ENCODE measurements around the gene COL4A1.

Gene COL4A1

GRCh38 chr13:110266431-110266809 is 40.5 kb downstream of the COL4A1 start:
- DNase-seq (ENCODE audit: extremely low spot score), result no peak
- TF ChIP-seq ELF4 (IDR thresholded peaks at IDR 0.05) (no peak), ARNT (IDR thresholded peaks at IDR 0.05) (no peak), BHLHE40 (IDR thresholded peaks at IDR 0.05; ENCODE audit: borderline replicate concordance) (no peak), TARDBP (IDR thresholded peaks at IDR 0.05) (no peak), CTBP1 (IDR thresholded peaks at IDR 0.05; ENCODE audit: borderline replicate concordance) (no peak), FOXK2 (IDR thresholded peaks at IDR 0.05) (no peak)
- CTCF ChIA-PET, result no interaction called here
- POLR2A ChIA-PET, result no interaction called here

- TF ChIP-seq SUZ12 (IDR thresholded peaks at IDR 0.05) (no peak), SP1 (IDR thresholded peaks at IDR 0.05) (no peak), TARDBP (IDR thresholded peaks at IDR 0.05) (no peak), CTBP1 (IDR thresholded peaks at IDR 0.05; ENCODE audit: borderline replicate concordance) (no peak), FOXK2 (IDR thresholded peaks at IDR 0.05) (no peak), ARNT (IDR thresholded peaks at IDR 0.05) (no peak), ELF4 (IDR thresholded peaks at IDR 0.05) (no peak)
- DNase-seq (ENCODE audit: extremely low spot score), result no peak
- CTCF ChIA-PET, result interaction anchor here (0.6 kb wide), 1 partner anchor 18 kb away, joined by 3 read pairs; no protein-coding TSS in a partner anchor
- POLR2A ChIA-PET, result no interaction called here
Measured at GRCh38 chr13:110265682-110266430, 41.1 kb downstream of the COL4A1 start.

DNA sequence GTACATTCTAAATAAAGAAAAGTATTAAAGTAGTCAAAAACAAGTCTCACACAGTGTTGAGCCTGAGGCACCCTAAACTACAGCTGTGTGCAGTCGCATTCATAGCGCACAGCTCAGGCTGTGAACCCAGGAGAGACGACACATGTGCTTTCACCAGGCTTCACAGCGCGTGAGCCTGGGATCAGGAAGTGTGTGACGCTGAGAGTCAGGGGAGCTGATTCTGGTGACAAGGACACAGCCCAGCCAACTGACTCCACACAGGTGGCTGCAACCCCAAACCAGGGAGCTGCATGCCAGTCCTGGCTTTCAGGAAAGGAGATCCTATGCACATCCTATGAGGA is 41.6 kb downstream of the COL4A1 start:
- CTCF ChIA-PET, result interaction anchor here (0.6 kb wide), 1 partner anchor 18 kb away, joined by 3 read pairs; no protein-coding TSS in a partner anchor
- POLR2A ChIA-PET, result no interaction called here
- DNase-seq (ENCODE audit: extremely low spot score), result no peak
- no peak for TF ChIP-seq SUZ12 (IDR thresholded peaks at IDR 0.05)
- TF ChIP-seq SP1 (IDR thresholded peaks at IDR 0.05), result no peak
- TF ChIP-seq ARNT (IDR thresholded peaks at IDR 0.05), result no peak
- TF ChIP-seq NFRKB (IDR thresholded peaks at IDR 0.05), result no peak
- no peak for TF ChIP-seq BHLHE40 (IDR thresholded peaks at IDR 0.05; ENCODE audit: borderline replicate concordance)
- TF ChIP-seq HDGF (IDR thresholded peaks at IDR 0.05; ENCODE audit: borderline replicate concordance), result no peak

DNA sequence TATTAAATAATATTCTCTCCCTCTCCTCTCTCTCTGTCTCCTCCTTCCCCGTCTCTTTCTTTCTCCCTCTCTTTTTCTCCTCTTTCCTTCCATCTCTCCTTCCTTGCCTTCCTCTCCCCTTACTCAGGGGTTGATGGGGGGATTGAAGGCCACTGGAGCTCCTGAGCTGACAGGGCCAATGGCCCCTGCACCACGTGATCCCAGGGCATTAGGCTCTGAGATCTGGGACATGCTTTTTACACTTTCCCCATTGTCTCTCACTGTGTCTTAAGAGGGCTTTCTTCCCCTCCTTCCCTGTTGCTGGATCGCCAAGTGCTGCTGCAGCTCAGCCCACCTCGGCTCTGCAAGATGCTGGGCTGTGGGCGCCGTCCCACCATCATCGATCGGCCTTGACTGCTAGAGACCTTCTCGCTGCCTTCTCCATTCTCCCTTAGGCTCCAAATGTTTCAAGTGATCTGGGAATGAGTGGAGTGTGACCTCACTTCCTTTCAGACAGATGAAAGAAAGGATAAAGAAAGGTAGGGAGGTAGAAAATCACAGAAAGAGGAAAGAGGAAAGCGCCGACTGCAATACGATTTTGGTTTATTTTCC is 42.2 kb downstream of the COL4A1 start:
- TF ChIP-seq ELF4 (IDR thresholded peaks at IDR 0.05), result no peak
- TF ChIP-seq SP1 (IDR thresholded peaks at IDR 0.05), result no peak
- no peak for TF ChIP-seq BHLHE40 (IDR thresholded peaks at IDR 0.05; ENCODE audit: borderline replicate concordance)
- no peak for TF ChIP-seq ARNT (IDR thresholded peaks at IDR 0.05)
- no peak for TF ChIP-seq CTBP1 (IDR thresholded peaks at IDR 0.05; ENCODE audit: borderline replicate concordance)
- no peak for TF ChIP-seq FOXM1 (IDR thresholded peaks at IDR 0.05; ENCODE audit: borderline replicate concordance)
- TF ChIP-seq FOXA1 (IDR thresholded peaks at IDR 0.05), result no peak
- TF ChIP-seq, protein P1, sequence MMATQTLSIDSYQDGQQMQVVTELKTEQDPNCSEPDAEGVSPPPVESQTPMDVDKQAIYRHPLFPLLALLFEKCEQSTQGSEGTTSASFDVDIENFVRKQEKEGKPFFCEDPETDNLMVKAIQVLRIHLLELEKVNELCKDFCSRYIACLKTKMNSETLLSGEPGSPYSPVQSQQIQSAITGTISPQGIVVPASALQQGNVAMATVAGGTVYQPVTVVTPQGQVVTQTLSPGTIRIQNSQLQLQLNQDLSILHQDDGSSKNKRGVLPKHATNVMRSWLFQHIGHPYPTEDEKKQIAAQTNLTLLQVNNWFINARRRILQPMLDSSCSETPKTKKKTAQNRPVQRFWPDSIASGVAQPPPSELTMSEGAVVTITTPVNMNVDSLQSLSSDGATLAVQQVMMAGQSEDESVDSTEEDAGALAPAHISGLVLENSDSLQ (IDR thresholded peaks at IDR 0.05), result no peak
- TF ChIP-seq SUZ12 (IDR thresholded peaks at IDR 0.05), result no peak
- TF ChIP-seq TARDBP (IDR thresholded peaks at IDR 0.05), result no peak
- no peak for TF ChIP-seq LEF1 (IDR thresholded peaks at IDR 0.05; ENCODE audit: borderline replicate concordance)
- no peak for TF ChIP-seq HDGF (IDR thresholded peaks at IDR 0.05; ENCODE audit: borderline replicate concordance)
- no peak for TF ChIP-seq ZNF384 (IDR thresholded peaks at IDR 0.05)
- ChIA-PET CTCF (no interaction called here), POLR2A (no interaction called here)
- DNase-seq (ENCODE audit: extremely low spot score), result no peak

DNA sequence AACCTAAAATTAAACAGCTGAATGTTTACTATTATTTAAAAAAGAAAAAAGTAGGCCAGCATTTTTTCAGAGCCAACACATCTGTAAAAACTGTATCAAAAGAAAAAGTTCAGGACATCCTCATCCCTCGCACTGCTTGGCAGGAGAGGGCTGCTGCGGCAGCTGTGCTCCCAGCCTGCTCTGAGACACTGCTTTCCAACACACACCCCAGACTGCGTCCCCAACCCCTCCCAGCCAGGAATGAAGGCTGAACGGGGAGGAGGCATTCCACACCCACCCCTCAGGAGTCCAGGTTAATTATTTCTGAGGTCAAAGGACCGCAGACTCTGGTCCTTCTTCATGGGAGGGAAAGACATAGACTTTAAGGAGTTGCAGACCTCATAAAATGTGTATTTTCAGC is 43.1 kb downstream of the COL4A1 start:
- DNase-seq (ENCODE audit: extremely low spot score), result no peak
- CTCF ChIA-PET, result interaction anchor here (0.9 kb wide), 1 partner anchor 16 kb away, joined by 3 read pairs; no protein-coding TSS in a partner anchor
- POLR2A ChIA-PET, result no interaction called here
- TF ChIP-seq LEF1 (IDR thresholded peaks at IDR 0.05; ENCODE audit: borderline replicate concordance), result no peak
- TF ChIP-seq SUZ12 (IDR thresholded peaks at IDR 0.05), result no peak
- no peak for TF ChIP-seq HDGF (IDR thresholded peaks at IDR 0.05; ENCODE audit: borderline replicate concordance)
- TF ChIP-seq SP1 (IDR thresholded peaks at IDR 0.05), result no peak
- no peak for TF ChIP-seq ELF4 (IDR thresholded peaks at IDR 0.05)
- TF ChIP-seq ARNT (IDR thresholded peaks at IDR 0.05), result no peak
- TF ChIP-seq, protein P1 (IDR thresholded peaks at IDR 0.05), result no peak
- TF ChIP-seq FOXM1 (IDR thresholded peaks at IDR 0.05; ENCODE audit: borderline replicate concordance), result no peak
- no peak for TF ChIP-seq CTBP1 (IDR thresholded peaks at IDR 0.05; ENCODE audit: borderline replicate concordance)
- no peak for TF ChIP-seq FOXK2 (IDR thresholded peaks at IDR 0.05)
- no peak for TF ChIP-seq BHLHE40 (IDR thresholded peaks at IDR 0.05; ENCODE audit: borderline replicate concordance)
- TF ChIP-seq NFRKB (IDR thresholded peaks at IDR 0.05), result no peak
- TF ChIP-seq FOXA1 (IDR thresholded peaks at IDR 0.05), result no peak
- no peak for TF ChIP-seq TARDBP (IDR thresholded peaks at IDR 0.05)

DNA sequence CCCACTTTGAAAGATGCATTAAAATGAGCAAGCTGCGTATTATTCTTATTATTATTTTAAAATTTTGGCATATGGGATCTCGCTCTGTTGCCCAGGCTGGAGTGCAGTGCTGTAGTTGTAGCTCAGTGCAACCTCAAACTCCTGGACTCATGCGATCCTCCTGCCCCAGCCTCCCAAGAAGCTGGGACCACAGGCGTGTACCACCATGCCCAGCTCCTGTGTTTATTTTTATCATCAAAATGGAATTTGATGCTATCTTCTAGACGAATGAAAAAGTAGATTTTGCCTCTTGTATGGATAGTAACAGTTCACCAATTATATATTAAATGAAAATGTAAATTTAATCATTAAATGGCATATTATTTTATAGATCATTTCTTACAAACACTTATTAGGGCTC is 43.6 kb downstream of the COL4A1 start:
- POLR2A ChIA-PET, result no interaction called here
- TF ChIP-seq ZNF384 (IDR thresholded peaks at IDR 0.05) (no peak), ELF4 (IDR thresholded peaks at IDR 0.05) (no peak)
- CTCF ChIA-PET, result interaction anchor here (0.5 to 0.9 kb wide), 2 partner anchors 16 to 1012 kb away, joined by 3 read pairs; no protein-coding TSS in a partner anchor
- no peak for DNase-seq (ENCODE audit: extremely low spot score)

DNA sequence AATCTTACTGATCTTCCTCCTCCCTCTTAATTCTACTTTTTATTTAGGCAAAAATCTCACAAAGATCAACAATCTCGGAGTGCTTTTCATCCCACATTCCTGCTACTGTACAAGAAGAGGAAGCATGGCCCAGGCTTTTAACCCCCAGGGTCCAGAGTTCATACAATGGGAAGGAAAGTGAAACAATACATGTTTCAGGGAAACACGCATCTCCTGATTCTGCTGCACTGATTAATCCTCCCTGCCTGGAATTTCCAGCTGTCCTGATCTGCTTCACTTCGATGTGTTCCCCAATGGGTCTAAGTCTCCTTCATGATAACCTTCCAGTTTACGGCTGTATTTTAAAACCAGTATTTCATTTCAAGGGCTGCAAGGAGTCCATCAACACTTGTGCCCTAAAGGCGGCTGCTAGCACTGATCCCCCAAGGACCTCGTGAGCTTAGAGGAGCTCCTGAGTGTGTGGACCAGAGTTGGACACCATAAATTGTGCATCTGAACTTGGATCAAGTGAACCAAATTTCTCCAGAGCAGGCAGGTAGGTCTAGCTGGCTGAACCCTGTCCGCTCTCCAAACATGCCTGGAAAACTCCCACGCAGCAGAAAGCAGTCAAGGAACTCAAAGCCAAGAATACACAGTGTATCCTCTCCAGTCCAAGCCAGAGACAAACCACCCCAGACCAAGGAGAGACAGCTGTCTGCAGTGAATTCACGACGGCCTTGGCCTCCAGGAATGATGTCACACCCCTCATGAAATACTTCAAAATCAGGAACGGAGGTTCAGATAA is 44.3 kb downstream of the COL4A1 start:
- no peak for DNase-seq (ENCODE audit: extremely low spot score)
- POLR2A ChIA-PET, result no interaction called here
- CTCF ChIA-PET, result interaction anchor here (0.5 to 0.9 kb wide), 2 partner anchors 15 to 1012 kb away, joined by 3 read pairs; no protein-coding TSS in a partner anchor
- TF ChIP-seq ELF4 (IDR thresholded peaks at IDR 0.05) (no peak), TARDBP (IDR thresholded peaks at IDR 0.05) (no peak), ARNT (IDR thresholded peaks at IDR 0.05) (no peak), NFRKB (IDR thresholded peaks at IDR 0.05) (no peak), HDGF (IDR thresholded peaks at IDR 0.05; ENCODE audit: borderline replicate concordance) (no peak), SUZ12 (IDR thresholded peaks at IDR 0.05) (no peak), FOXA1 (IDR thresholded peaks at IDR 0.05) (no peak), L3MBTL2 (conservative IDR thresholded peaks at IDR 0.05) (no peak), FOXK2 (IDR thresholded peaks at IDR 0.05) (no peak), CTBP1 (IDR thresholded peaks at IDR 0.05; ENCODE audit: borderline replicate concordance) (no peak), FOXM1 (IDR thresholded peaks at IDR 0.05; ENCODE audit: borderline replicate concordance) (no peak), BHLHE40 (IDR thresholded peaks at IDR 0.05; ENCODE audit: borderline replicate concordance) (no peak), SP1 (IDR thresholded peaks at IDR 0.05) (no peak)

All from HEK293T (cell line).